Muscle of leg (tissue), 11 donors: Measurements from ENCODE around the gene RASAL2. TPM values are rescaled to one million over a fixed set of nuclear protein-coding genes. Genes with fewer than 3 reads are reported as not detected.
"Not testable (repeated sequence)": the region's sequence is repeated elsewhere in the genome, so short reads cannot be mapped to it uniquely, and the experiment has no call there.

Source experiments
- DNase-seq: peaks from one replicate; pipeline ENCODE4 v3.0.0; 2013
- H3K27ac ChIP-seq: one replicate; pipeline ENCODE4 v1.5.1; 2013; ENCODE audit warnings: mild to moderate bottlenecking, low read length, control low read depth
- H3K27me3 ChIP-seq: one replicate; pipeline ENCODE4 v1.6.1; 2013; ENCODE audit warnings: low read length; ENCODE audit not compliant: control insufficient read depth, insufficient read depth
- H3K36me3 ChIP-seq: one replicate; pipeline ENCODE4 v1.6.1; 2013; ENCODE audit warnings: low read length; ENCODE audit not compliant: control insufficient read depth, insufficient read depth
- H3K4me1 ChIP-seq: one replicate; pipeline ENCODE4 v1.6.1; 2013; ENCODE audit warnings: low read length; ENCODE audit not compliant: control insufficient read depth, insufficient read depth
- H3K4me3 ChIP-seq: one replicate; pipeline ENCODE4 v1.5.1; 2013; ENCODE audit warnings: low read length, control low read depth
- H3K9me3 ChIP-seq: replicated peaks from 2 replicates; pipeline ENCODE4 v1.6.1; 2013; ENCODE audit warnings: low read depth, low read length; ENCODE audit not compliant: control insufficient read depth
- WGBS: methylation state at CpG from one replicate; pipeline ENCODE4 v1.1.5; 2013; ENCODE audit warnings: missing lambda C conversion rate; ENCODE audit not compliant: insufficient coverage; 5-methylcytosine and 5-hydroxymethylcytosine counted together
- polyA plus RNA-seq, 8 donors: library from polyadenylated mRNA; unstranded; fragments of 120-200 nt; gene quantifications; one replicate each; pipeline versions ENCODE4 v1.2.1 to v1.2.3, GENCODE V29; 2013; ENCODE audit warnings: inconsistent platforms in 1 of 8, low replicate concordance in 1 of 8; ENCODE audit not compliant: insufficient read length in 8 of 8, insufficient read depth in 1 of 8
- total RNA-seq: library from RNA; stranded (reverse); fragments of 120-200 nt; gene quantifications from one replicate; pipeline ENCODE4 v1.2.4, GENCODE V29; 2013

The RASAL2 gene
- total and polyA plus RNA-seq, 9 donors = 8.5 to 16.7 (median 13.1) TPM

DNA sequence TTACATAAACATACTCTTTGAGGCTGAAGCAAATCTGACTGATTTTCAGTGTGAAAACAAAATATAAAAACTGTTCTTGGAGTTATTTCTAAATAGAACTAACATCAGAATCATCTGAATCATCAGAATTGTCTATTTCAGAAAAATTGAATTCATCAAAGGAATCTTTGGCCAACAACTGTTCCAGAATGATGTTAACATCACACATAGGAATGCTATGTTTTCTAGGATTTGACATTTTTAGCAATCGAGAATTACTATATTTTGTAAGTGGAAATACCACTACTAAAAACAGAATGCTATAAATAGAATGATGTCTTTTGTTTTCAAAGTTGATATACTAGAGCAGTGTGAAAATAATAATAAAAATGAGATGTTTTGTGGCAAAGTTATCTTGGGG lies 258.0 kb downstream of the RASAL2 start:
- peak; percentile 34 for DNase-seq
- no CpG with 5 or more reads among the region's 1 CpG for WGBS
- H3K27me3 ChIP-seq = not testable (repeated sequence)

GRCh38 chr1:178352790-178353416 lies 259.0 kb downstream of the RASAL2 start:
- Histone ChIP-seq H3K27ac (no peak overlapping the region), H3K9me3 (peaks cover 9% of the 10 kb centered on the region), H3K27me3 (no peaks in the 10 kb centered on the region), H3K36me3 (no peaks in the 10 kb centered on the region), H3K4me3 (no peak overlapping the region), H3K4me1 (no peaks in the 10 kb centered on the region)
- 100% methylated on average over 2 of the region's 4 CpGs for WGBS
- no peak for DNase-seq

More for the DNA sequence above, 258.0 kb downstream of the RASAL2 start:
- not testable (repeated sequence) for H3K36me3 ChIP-seq, H3K4me3 ChIP-seq, H3K4me1 ChIP-seq, H3K9me3 ChIP-seq, H3K27ac ChIP-seq

DNA sequence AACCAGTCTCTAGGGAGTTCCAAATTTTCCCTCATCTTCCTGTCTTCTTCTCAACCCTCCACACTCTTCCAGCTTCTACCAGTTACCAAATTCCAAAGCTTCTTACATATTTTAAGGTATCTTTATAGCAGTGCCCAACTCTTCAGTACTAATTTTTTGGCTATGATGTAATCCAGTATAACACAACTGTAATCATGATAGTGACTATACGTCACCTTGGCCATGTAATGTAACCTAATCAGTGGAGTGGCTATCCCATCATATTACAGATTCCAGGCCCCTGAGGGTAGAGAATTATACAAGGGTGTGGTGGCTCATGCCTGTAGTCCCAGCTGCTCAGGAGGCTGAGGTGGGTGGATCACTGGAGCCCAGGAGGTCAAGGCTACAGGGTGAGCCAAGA lies 259.6 kb downstream of the RASAL2 start:
- no peak overlapping the region for H3K27ac ChIP-seq
- no peaks in the 10 kb centered on the region for H3K36me3 ChIP-seq
- no CpG with 5 or more reads among the region's 1 CpG for WGBS
- peaks cover 9% of the 10 kb centered on the region for H3K9me3 ChIP-seq
- no peaks in the 10 kb centered on the region for H3K27me3 ChIP-seq
- no peak overlapping the region for H3K4me3 ChIP-seq
- DNase-seq = no peak
- H3K4me1 ChIP-seq = no peaks in the 10 kb centered on the region

DNA sequence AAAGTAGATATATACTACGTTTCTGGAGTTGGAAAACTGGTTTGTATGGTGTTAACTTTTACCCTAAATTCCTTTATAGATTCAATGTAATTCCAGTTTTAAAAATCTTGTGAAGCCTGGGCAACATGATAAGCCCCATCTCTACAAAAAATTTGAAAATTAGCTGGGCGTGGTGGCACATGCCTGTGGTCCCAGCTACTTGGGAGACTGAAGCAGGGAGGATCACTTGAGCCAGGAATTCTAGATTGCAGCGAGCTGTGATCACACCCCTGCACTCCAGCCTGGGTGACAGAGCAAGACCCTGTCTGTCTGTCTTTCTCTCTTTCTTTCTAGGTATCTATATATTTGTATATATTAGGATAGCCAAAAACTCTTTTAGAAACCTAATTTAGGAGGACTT lies 260.9 kb downstream of the RASAL2 start:
- no peaks in the 10 kb centered on the region for H3K36me3 ChIP-seq
- no peaks in the 10 kb centered on the region for H3K4me1 ChIP-seq
- WGBS = no CpG with 5 or more reads among the region's 3 CpGs
- H3K9me3 ChIP-seq = peaks cover 9% of the 10 kb centered on the region
- H3K27ac ChIP-seq = no peak overlapping the region
- no peaks in the 10 kb centered on the region for H3K27me3 ChIP-seq
- no peak for DNase-seq
- no peak overlapping the region for H3K4me3 ChIP-seq

- no CpG with 5 or more reads among the region's 1 CpG for WGBS
- no peaks in the 10 kb centered on the region for H3K4me1 ChIP-seq
- no peaks in the 10 kb centered on the region for H3K36me3 ChIP-seq
- no peak overlapping the region for H3K27ac ChIP-seq
- no peak for DNase-seq
- peaks cover 9% of the 10 kb centered on the region for H3K9me3 ChIP-seq
- no peaks in the 10 kb centered on the region for H3K27me3 ChIP-seq
- no peak overlapping the region for H3K4me3 ChIP-seq
Measured at GRCh38 chr1:178356299-178356698, 262.4 kb downstream of the RASAL2 start.

- no CpG with 5 or more reads among the region's 1 CpG for WGBS
- no peaks in the 10 kb centered on the region for H3K27me3 ChIP-seq
- H3K9me3 ChIP-seq = no peaks in the 10 kb centered on the region
- H3K4me3 ChIP-seq = no peak overlapping the region
- no peak for DNase-seq
- no peaks in the 10 kb centered on the region for H3K4me1 ChIP-seq
- H3K27ac ChIP-seq = no peak overlapping the region
- no peaks in the 10 kb centered on the region for H3K36me3 ChIP-seq
Measured at GRCh38 chr1:178358456-178358855, 264.6 kb downstream of the RASAL2 start.

GRCh38 chr1:178360421-178360820 lies 266.5 kb downstream of the RASAL2 start:
- H3K36me3 ChIP-seq = no peaks in the 10 kb centered on the region
- no peaks in the 10 kb centered on the region for H3K27me3 ChIP-seq
- WGBS = 89% methylated on average over 3 of the region's 4 CpGs
- H3K27ac ChIP-seq = no peak overlapping the region
- H3K9me3 ChIP-seq = no peaks in the 10 kb centered on the region
- no peak overlapping the region for H3K4me3 ChIP-seq
- no peak for DNase-seq
- H3K4me1 ChIP-seq = no peaks in the 10 kb centered on the region

DNA sequence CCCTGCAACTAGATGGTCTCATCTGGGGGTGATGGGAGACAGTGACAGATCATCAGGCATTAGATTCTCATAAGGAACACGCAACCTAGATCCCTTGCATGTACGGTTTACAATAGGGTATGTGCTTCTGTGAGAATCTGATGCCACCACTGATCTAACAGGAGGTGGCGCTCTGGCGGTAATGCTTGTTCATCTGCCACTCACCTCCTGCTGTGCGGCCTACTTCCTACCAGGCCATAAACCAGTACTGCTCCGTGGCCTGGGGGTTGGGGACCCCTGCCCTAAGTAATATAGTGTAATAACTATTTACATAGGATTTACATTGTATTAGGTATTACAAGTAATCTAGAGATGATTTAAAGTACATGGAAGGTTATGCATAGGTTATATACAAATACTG lies 267.9 kb downstream of the RASAL2 start:
- H3K9me3 ChIP-seq = no peaks in the 10 kb centered on the region
- no peak overlapping the region for H3K27ac ChIP-seq
- 100% methylated on average over 2 of the region's 6 CpGs for WGBS

DNA sequence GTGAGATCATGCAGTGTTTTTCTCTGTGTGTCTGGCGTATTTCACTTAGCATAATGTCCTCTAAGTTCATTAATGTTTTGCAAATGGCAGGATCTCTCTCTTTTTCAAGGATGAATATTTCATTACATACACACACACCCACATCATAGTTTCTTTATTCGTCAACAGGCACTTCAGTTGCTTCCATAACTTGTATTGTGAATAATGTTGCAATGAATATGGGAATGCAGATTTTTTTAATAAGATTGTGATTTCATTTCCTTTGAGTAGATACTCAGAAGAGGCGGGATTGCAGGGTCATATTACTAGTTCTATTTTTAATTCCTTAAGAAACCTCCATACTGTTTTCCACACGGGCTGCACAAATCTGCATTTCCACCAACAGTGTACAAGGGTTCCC lies 268.8 kb downstream of the RASAL2 start:
- H3K27me3 ChIP-seq = no peaks in the 10 kb centered on the region
- H3K9me3 ChIP-seq = no peaks in the 10 kb centered on the region
- no peak overlapping the region for H3K4me3 ChIP-seq
- no peak for DNase-seq
- H3K4me1 ChIP-seq = no peaks in the 10 kb centered on the region
- no peak overlapping the region for H3K27ac ChIP-seq
- no peaks in the 10 kb centered on the region for H3K36me3 ChIP-seq
- WGBS = no CpG with 5 or more reads among the region's 4 CpGs

More for the DNA sequence above, 267.9 kb downstream of the RASAL2 start:
- no peaks in the 10 kb centered on the region for H3K36me3 ChIP-seq
- no peaks in the 10 kb centered on the region for H3K27me3 ChIP-seq
- no peaks in the 10 kb centered on the region for H3K4me1 ChIP-seq
- H3K4me3 ChIP-seq = no peak overlapping the region
- DNase-seq = no peak

DNA sequence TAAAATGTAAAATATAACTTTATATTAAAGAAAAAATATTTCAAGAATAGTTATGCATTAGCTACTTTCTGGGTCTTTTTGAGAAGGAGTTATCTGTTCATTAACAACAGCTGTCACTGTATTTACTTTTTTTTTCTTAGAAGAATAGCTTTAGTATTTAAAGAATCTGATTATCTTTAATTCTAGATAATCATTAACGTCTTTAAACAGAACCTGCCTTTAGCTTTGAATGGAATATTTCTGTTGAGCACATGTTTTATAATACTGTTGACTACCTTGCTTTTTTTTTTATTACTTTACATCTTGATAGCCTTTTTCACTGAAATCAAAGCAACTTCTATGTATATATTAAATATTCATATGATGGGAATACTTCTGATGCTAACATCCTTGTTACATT lies 270.9 kb downstream of the RASAL2 start:
- H3K4me3 ChIP-seq = no peak overlapping the region
- H3K27ac ChIP-seq = no peak overlapping the region
- no CpG with 5 or more reads among the region's 1 CpG for WGBS
- no peak for DNase-seq
- no peaks in the 10 kb centered on the region for H3K9me3 ChIP-seq
- H3K27me3 ChIP-seq = no peaks in the 10 kb centered on the region
- H3K4me1 ChIP-seq = no peaks in the 10 kb centered on the region
- H3K36me3 ChIP-seq = no peaks in the 10 kb centered on the region

GRCh38 chr1:178367151-178367550 lies 273.2 kb downstream of the RASAL2 start:
- no peak overlapping the region for H3K4me3 ChIP-seq
- H3K27ac ChIP-seq = no peak overlapping the region
- H3K4me1 ChIP-seq = no peaks in the 10 kb centered on the region
- H3K27me3 ChIP-seq = no peaks in the 10 kb centered on the region
- no peaks in the 10 kb centered on the region for H3K9me3 ChIP-seq
- no peaks in the 10 kb centered on the region for H3K36me3 ChIP-seq
- no peak for DNase-seq
